Neuronal stem cell (in vitro differentiated cells): ENCODE measurements around the gene LSR.
A peak's percentile ranks its signal among the peaks of the same experiment; 100 is the strongest.

Source experiments
- DNase-seq: peaks from one replicate; pipeline ENCODE4 v3.0.0-alpha.2; 2013; ENCODE audit warnings: low spot score
- H2AFZ ChIP-seq: one replicate; pipeline ENCODE4 v1.6.1; 2013; ENCODE audit warnings: mild to moderate bottlenecking, low read length, inconsistent platforms
- H2AK5ac ChIP-seq: 2 replicates; pipeline ENCODE4 v1.6.1; 2013; ENCODE audit warnings: low read depth, mild to moderate bottlenecking, inconsistent platforms, low read length, moderate library complexity, mixed read lengths
- H2BK120ac ChIP-seq: 2 replicates; pipeline ENCODE4 v1.6.1; 2013; ENCODE audit warnings: low read depth, mild to moderate bottlenecking, inconsistent platforms, low read length, moderate library complexity, mixed read lengths
- H2BK12ac ChIP-seq: one replicate; pipeline ENCODE4 v1.6.1; 2013; ENCODE audit warnings: low read length, inconsistent platforms
- H2BK15ac ChIP-seq: 2 replicates; pipeline ENCODE4 v1.6.1; 2013; ENCODE audit warnings: mild to moderate bottlenecking, low read length, inconsistent platforms, mixed read lengths
- H2BK5ac ChIP-seq: one replicate; pipeline ENCODE4 v1.6.1; 2013; ENCODE audit warnings: inconsistent platforms, mild to moderate bottlenecking, low read length, moderate library complexity
- H3K14ac ChIP-seq: one replicate; pipeline ENCODE4 v1.6.1; 2013; ENCODE audit warnings: low read length, inconsistent platforms
- H3K18ac ChIP-seq: 2 replicates; pipeline ENCODE4 v1.6.1; 2013; ENCODE audit warnings: low read length, inconsistent platforms
- H3K23ac ChIP-seq: 2 replicates; pipeline ENCODE4 v1.6.1; 2013; ENCODE audit warnings: low read depth, mild to moderate bottlenecking, mixed read lengths, low read length, inconsistent platforms; ENCODE audit not compliant: poor library complexity
- H3K27ac ChIP-seq: replicated peaks from 3 replicates; pipeline ENCODE4 v1.5.1; 2013; ENCODE audit warnings: low read length, inconsistent platforms
- H3K27me3 ChIP-seq, 3 experiments: 2 replicates each; pipeline ENCODE4 v1.6.1; 2013; ENCODE audit warnings: low read length in 3 of 3, mild to moderate bottlenecking in 2 of 3, inconsistent platforms in 1 of 3, low read depth in 1 of 3, mixed read lengths in 1 of 3, moderate library complexity in 1 of 3; ENCODE audit not compliant: control insufficient read depth in 3 of 3, insufficient read depth in 3 of 3
- H3K36me3 ChIP-seq, 2 donors: replicated peaks in 1 of 2; 2 replicates each; pipeline ENCODE4 v1.6.1; 2013; ENCODE audit warnings: low read length in 2 of 2; ENCODE audit not compliant: control insufficient read depth in 2 of 2, insufficient read depth in 2 of 2
- H3K4ac ChIP-seq: 2 replicates; pipeline ENCODE4 v1.6.1; 2013; ENCODE audit warnings: inconsistent platforms, mild to moderate bottlenecking, low read length, moderate library complexity
- H3K4me1 ChIP-seq, 2 donors: 1 replicate in 1 of 2; 2 replicates in 1 of 2; pipeline ENCODE4 v1.6.1; 2013; ENCODE audit warnings: low read length in 2 of 2, low read depth in 1 of 2; ENCODE audit not compliant: control insufficient read depth in 2 of 2, insufficient read depth in 1 of 2
- H3K4me2 ChIP-seq: one replicate; pipeline ENCODE4 v1.6.1; 2013; ENCODE audit warnings: mild to moderate bottlenecking, low read length, inconsistent platforms; ENCODE audit not compliant: insufficient read depth, poor library complexity, severe bottlenecking
- H3K4me3 ChIP-seq, 2 donors: 2 replicates each; pipeline ENCODE4 v1.5.1; 2013; ENCODE audit warnings: low read length in 2 of 2, mild to moderate bottlenecking in 2 of 2, inconsistent platforms in 1 of 2, moderate library complexity in 1 of 2
- H3K79me1 ChIP-seq: one replicate; pipeline ENCODE4 v1.6.1; 2013; ENCODE audit warnings: low read depth, mild to moderate bottlenecking, inconsistent platforms, low read length, moderate library complexity
- H3K9ac ChIP-seq: one replicate; pipeline ENCODE4 v1.6.1; 2013; ENCODE audit warnings: mild to moderate bottlenecking, low read depth, low read length, inconsistent platforms; ENCODE audit not compliant: poor library complexity
- H3K9me3 ChIP-seq, 2 donors: replicated peaks in 1 of 2; 2 replicates each; pipeline versions ENCODE3 to v1.6.1; 2013; ENCODE audit warnings: low read length in 2 of 2, mild to moderate bottlenecking in 2 of 2, inconsistent platforms in 1 of 2, low read depth in 1 of 2, mixed read lengths in 1 of 2, moderate library complexity in 1 of 2; ENCODE audit not compliant: control insufficient read depth in 2 of 2, insufficient read depth in 1 of 2
- H4K8ac ChIP-seq: one replicate; pipeline ENCODE4 v1.6.1; 2013; ENCODE audit warnings: low read depth, mild to moderate bottlenecking, inconsistent platforms, low read length, moderate library complexity
- H4K91ac ChIP-seq: one replicate; pipeline ENCODE4 v1.6.1; 2013; ENCODE audit warnings: low read length, low read depth, mild to moderate bottlenecking, inconsistent platforms; ENCODE audit not compliant: poor library complexity
- WGBS, 2 donors: extraction: QIAGEN DNeasy Blood & Tissue Kit; methylation state at CpG; one replicate each; pipeline ENCODE4 v1.1.7; 2013; ENCODE audit warnings: missing lambda C conversion rate in 2 of 2, mixed read lengths in 1 of 2; ENCODE audit not compliant: insufficient read length in 2 of 2, insufficient replicate concordance in 1 of 2; ENCODE audit errors: extremely low coverage in 2 of 2; 5-methylcytosine and 5-hydroxymethylcytosine counted together

The LSR gene

GRCh38 chr19:35269438-35270117 is 20.8 kb downstream of the LSR start:
- H3K9me3 ChIP-seq = no peaks in the 10 kb centered on the region
- peak overlapping the region; percentile 63 for H2AK5ac ChIP-seq
- H3K18ac ChIP-seq = peak overlapping the region; percentile 96
- H3K4me2 ChIP-seq = peak overlapping the region; percentile 78
- H3K23ac ChIP-seq = peak overlapping the region; percentile 91
- H3K4me3 ChIP-seq = peak overlapping the region; percentile 77 to 93
- no CpG with 5 or more reads among the region's 66 CpGs for WGBS, 2 donors
- peak overlapping the region; percentile 90 for H3K9ac ChIP-seq
- no peak overlapping the region for H4K91ac ChIP-seq
- H2BK120ac ChIP-seq = no peak overlapping the region
- H2BK5ac ChIP-seq = no peak overlapping the region
- H3K27ac ChIP-seq = peak overlapping the region; percentile 91
- H3K4ac ChIP-seq = no peak overlapping the region
- DNase-seq = peak; percentile 76
- no peak overlapping the region for H2BK15ac ChIP-seq
- peaks cover 3 to 5% of the 10 kb centered on the region in 2 donors for H3K4me1 ChIP-seq
- no peak overlapping the region for H2BK12ac ChIP-seq
- H3K79me1 ChIP-seq = peaks cover 14% of the 10 kb centered on the region
- peak overlapping the region; percentile 9 for H3K14ac ChIP-seq
- peaks cover 0 to 2% (median 0%) of the 10 kb centered on the region in 3 experiments for H3K27me3 ChIP-seq
- peak overlapping the region; percentile 92 for H2AFZ ChIP-seq
- peak overlapping the region; percentile 92 for H4K8ac ChIP-seq
- peaks cover 50 to 69% of the 10 kb centered on the region in 2 donors for H3K36me3 ChIP-seq

- Histone ChIP-seq H3K9me3 (no peaks in the 10 kb centered on the region), H2BK5ac (no peak overlapping the region), H2BK12ac (peak overlapping the region; percentile 84), H4K91ac (no peak overlapping the region), H2AK5ac (no peak overlapping the region), H3K4me3 (peak overlapping the region in 1 of 2 donors; percentile 77), H2AFZ (no peak overlapping the region), H3K36me3 (peaks cover 45 to 69% of the 10 kb centered on the region in 2 donors), H3K14ac (no peak overlapping the region), H3K4me1 (peaks cover 3 to 5% of the 10 kb centered on the region in 2 donors), H3K27me3 (peaks cover 0 to 2% (median 0%) of the 10 kb centered on the region in 3 experiments), H4K8ac (peak overlapping the region; percentile 23), H3K4ac (no peak overlapping the region), H3K27ac (no peak overlapping the region), H3K9ac (no peak overlapping the region), H2BK120ac (no peak overlapping the region), H2BK15ac (no peak overlapping the region), H3K18ac (peak overlapping the region; percentile 57), H3K4me2 (no peak overlapping the region), H3K23ac (peak overlapping the region; percentile 58), H3K79me1 (peaks cover 14% of the 10 kb centered on the region)
- no peak for DNase-seq
- no CpG with 5 or more reads among the region's 16 CpGs for WGBS, 2 donors
These were observed 21.6 kb downstream of the LSR start for GRCh38 chr19:35270381-35270811.

GRCh38 chr19:35271546-35271945 is 22.7 kb downstream of the LSR start:
- H3K23ac ChIP-seq = no peak overlapping the region
- no CpG with 5 or more reads among the region's 7 CpGs for WGBS, 2 donors
- H3K9me3 ChIP-seq = no peaks in the 10 kb centered on the region

GRCh38 chr19:35272122-35272719 is 23.4 kb downstream of the LSR start:
- Histone ChIP-seq H4K8ac (no peak overlapping the region), H3K23ac (no peak overlapping the region), H2BK15ac (no peak overlapping the region), H3K4me1 (peaks cover 0 to 5% of the 10 kb centered on the region in 2 donors), H2AK5ac (no peak overlapping the region), H3K18ac (no peak overlapping the region), H3K36me3 (peaks cover 41 to 73% of the 10 kb centered on the region in 2 donors), H2AFZ (no peak overlapping the region), H3K27me3 (no peaks in the 10 kb centered on the region), H3K9me3 (no peaks in the 10 kb centered on the region), H3K79me1 (peaks cover 11% of the 10 kb centered on the region), H3K9ac (peak overlapping the region; percentile 21), H3K27ac (no peak overlapping the region), H4K91ac (no peak overlapping the region), H2BK5ac (no peak overlapping the region), H3K4ac (no peak overlapping the region), H3K4me3 (no peak overlapping the region), H2BK12ac (no peak overlapping the region), H2BK120ac (no peak overlapping the region), H3K14ac (no peak overlapping the region), H3K4me2 (no peak overlapping the region)
- no peak for DNase-seq
- no CpG with 5 or more reads among the region's 16 CpGs for WGBS, 2 donors

More at GRCh38 chr19:35271546-35271945, 22.7 kb downstream of the LSR start:
- no peak overlapping the region for H2BK15ac ChIP-seq
- H3K27ac ChIP-seq = no peak overlapping the region
- H3K18ac ChIP-seq = no peak overlapping the region
- no peak overlapping the region for H2BK5ac ChIP-seq
- H2BK120ac ChIP-seq = no peak overlapping the region
- H3K9ac ChIP-seq = no peak overlapping the region
- H2BK12ac ChIP-seq = no peak overlapping the region
- no peak overlapping the region for H3K4ac ChIP-seq
- H3K79me1 ChIP-seq = peaks cover 14% of the 10 kb centered on the region
- no peak overlapping the region for H4K8ac ChIP-seq
- H2AFZ ChIP-seq = no peak overlapping the region
- H3K4me1 ChIP-seq = peaks cover 3 to 5% of the 10 kb centered on the region in 2 donors
- DNase-seq = no peak
- H3K36me3 ChIP-seq = peaks cover 42 to 69% of the 10 kb centered on the region in 2 donors
- H3K4me3 ChIP-seq = no peak overlapping the region
- H3K27me3 ChIP-seq = peaks cover 0 to under 1% (median 0%) of the 10 kb centered on the region in 3 experiments
- no peak overlapping the region for H4K91ac ChIP-seq
- H3K4me2 ChIP-seq = no peak overlapping the region
- H2AK5ac ChIP-seq = no peak overlapping the region
- no peak overlapping the region for H3K14ac ChIP-seq
